OCI-LY1 (cell line): ENCODE results near the gene IBA57.

ENCODE experiments used
- H2AFZ ChIP-seq: fragments of 200-600 bp; sonication (generic), shearing (Covaris generic); 2 replicates; pipeline ENCODE4 v1.6.0; 2014; ENCODE audit warnings: antibody characterized with exemption, mild to moderate bottlenecking, low read length
- H3F3A ChIP-seq: fragments of 200-600 bp; sonication (generic), shearing (Covaris generic); 2 replicates; pipeline ENCODE4 v1.6.0; 2014; ENCODE audit warnings: mild to moderate bottlenecking, antibody characterized with exemption, low read length, moderate library complexity; ENCODE audit not compliant: insufficient read depth
- H3K27ac ChIP-seq: fragments of 200-600 bp; sonication (generic); 2 replicates; pipeline ENCODE4 v1.5.1; 2014; ENCODE audit warnings: low read length, mixed run types, mild to moderate bottlenecking, low read depth; ENCODE audit not compliant: poor library complexity, severe bottlenecking
- H3K27me3 ChIP-seq: fragments of 200-600 bp; sonication (generic); 2 replicates; pipeline ENCODE4 v1.6.0; 2014; ENCODE audit warnings: antibody characterized with exemption, mild to moderate bottlenecking, low read length, moderate library complexity; ENCODE audit not compliant: insufficient read depth
- H3K36me3 ChIP-seq: fragments of 200-600 bp; sonication (generic); 2 replicates; pipeline ENCODE4 v1.6.1; 2014; ENCODE audit warnings: mild to moderate bottlenecking, antibody characterized with exemption, low read length, moderate library complexity, mixed read lengths; ENCODE audit not compliant: insufficient read depth
- H3K4me1 ChIP-seq: fragments of 200-600 bp; sonication (generic); 2 replicates; pipeline ENCODE4 v1.5.1; 2014; ENCODE audit warnings: mild to moderate bottlenecking, low read length, moderate library complexity; ENCODE audit not compliant: insufficient read depth, severe bottlenecking
- H3K4me2 ChIP-seq: fragments of 200-600 bp; sonication (generic), shearing (Covaris generic); 2 replicates; pipeline ENCODE4 v1.6.1; 2014; ENCODE audit warnings: low read length
- H3K4me3 ChIP-seq: fragments of 200-600 bp; sonication (generic); 2 replicates; pipeline ENCODE4 v1.5.1; 2014; ENCODE audit warnings: low read length, low read depth, mild to moderate bottlenecking, mixed read lengths; ENCODE audit not compliant: poor library complexity, severe bottlenecking
- H3K79me2 ChIP-seq: fragments of 200-600 bp; shearing (Covaris generic); 2 replicates; pipeline ENCODE4 v1.6.1; 2016; ENCODE audit warnings: mixed run types, low read length, mixed read lengths; ENCODE audit not compliant: insufficient read depth
- H3K9ac ChIP-seq: fragments of 200-600 bp; sonication (generic), shearing (Covaris generic); 2 replicates; pipeline ENCODE4 v1.6.1; 2014; ENCODE audit warnings: mild to moderate bottlenecking, low read length, mixed read lengths
- H3K9me2 ChIP-seq: fragments of 200-600 bp; sonication (generic), shearing (Covaris generic); 2 replicates; pipeline ENCODE4 v1.6.1; 2014; ENCODE audit warnings: low read depth, mild to moderate bottlenecking, low read length, mixed read lengths
- H3K9me3 ChIP-seq: fragments of 200-600 bp; shearing (Covaris generic); 2 replicates; pipeline ENCODE4 v1.6.1; 2014; ENCODE audit warnings: low read length, mixed read lengths
- H4K20me1 ChIP-seq: fragments of 200-600 bp; sonication (generic), shearing (Covaris generic); 2 replicates; pipeline ENCODE4 v1.6.0; 2016; ENCODE audit warnings: mild to moderate bottlenecking, low read length; ENCODE audit not compliant: insufficient read depth
- EZH2 ChIP-seq: fragments of 200-600 bp; sonication (generic), shearing (Covaris generic); IDR thresholded peaks from 2 replicates; pipeline ENCODE4 v1.8.0; 2017; ENCODE audit warnings: borderline replicate concordance, mixed run types, mild to moderate bottlenecking, antibody characterized with exemption, low read length, moderate library complexity, mixed read lengths
- TF ChIP-seq, protein P1 (sequence below): fragments of 200-600 bp; sonication (generic), shearing (Covaris generic); IDR thresholded peaks from 2 replicates; pipeline ENCODE4 v1.5.1; 2017; ENCODE audit warnings: mild to moderate bottlenecking, antibody characterized with exemption, low read length, moderate library complexity, mixed read lengths

Gene IBA57

DNA sequence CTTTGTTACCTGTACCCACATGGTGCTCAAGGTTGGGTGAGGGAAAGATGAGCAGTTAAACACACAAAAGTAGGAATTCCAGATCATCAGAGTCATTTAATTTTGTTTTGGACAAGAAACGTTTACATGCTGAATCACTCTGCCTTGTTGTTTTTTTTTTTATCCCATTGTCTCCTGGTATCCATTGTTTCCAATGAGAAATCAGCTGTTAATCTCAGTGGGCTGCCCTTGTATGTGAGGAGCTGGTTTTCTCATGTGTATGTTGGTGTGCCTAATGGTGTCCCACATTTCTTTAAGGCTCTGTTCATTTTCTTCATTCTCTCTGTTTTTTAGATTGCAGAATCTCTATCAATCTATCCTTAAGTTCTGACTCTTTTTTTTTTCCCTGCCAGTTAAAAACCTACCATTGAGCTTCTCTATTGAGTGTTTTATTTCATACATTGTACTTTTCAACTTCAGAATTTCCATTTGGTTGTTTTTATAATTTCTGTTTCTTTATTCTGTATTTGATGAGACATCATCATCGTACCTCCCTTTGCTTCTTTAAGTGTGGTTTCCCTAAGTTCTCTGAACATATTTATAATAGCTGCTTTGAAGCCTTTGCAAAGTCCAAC, 33.5 kb downstream of the IBA57 start:
- TF ChIP-seq, protein P1, sequence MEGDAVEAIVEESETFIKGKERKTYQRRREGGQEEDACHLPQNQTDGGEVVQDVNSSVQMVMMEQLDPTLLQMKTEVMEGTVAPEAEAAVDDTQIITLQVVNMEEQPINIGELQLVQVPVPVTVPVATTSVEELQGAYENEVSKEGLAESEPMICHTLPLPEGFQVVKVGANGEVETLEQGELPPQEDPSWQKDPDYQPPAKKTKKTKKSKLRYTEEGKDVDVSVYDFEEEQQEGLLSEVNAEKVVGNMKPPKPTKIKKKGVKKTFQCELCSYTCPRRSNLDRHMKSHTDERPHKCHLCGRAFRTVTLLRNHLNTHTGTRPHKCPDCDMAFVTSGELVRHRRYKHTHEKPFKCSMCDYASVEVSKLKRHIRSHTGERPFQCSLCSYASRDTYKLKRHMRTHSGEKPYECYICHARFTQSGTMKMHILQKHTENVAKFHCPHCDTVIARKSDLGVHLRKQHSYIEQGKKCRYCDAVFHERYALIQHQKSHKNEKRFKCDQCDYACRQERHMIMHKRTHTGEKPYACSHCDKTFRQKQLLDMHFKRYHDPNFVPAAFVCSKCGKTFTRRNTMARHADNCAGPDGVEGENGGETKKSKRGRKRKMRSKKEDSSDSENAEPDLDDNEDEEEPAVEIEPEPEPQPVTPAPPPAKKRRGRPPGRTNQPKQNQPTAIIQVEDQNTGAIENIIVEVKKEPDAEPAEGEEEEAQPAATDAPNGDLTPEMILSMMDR = no peak
- TF ChIP-seq EZH2 = no peak
- Histone ChIP-seq H3K4me3 (no peak overlapping the region), H3K79me2 (no peaks in the 10 kb centered on the region), H3K4me2 (no peak overlapping the region), H3K4me1 (no peaks in the 10 kb centered on the region), H3K9ac (no peak overlapping the region), H3K27me3 (no peaks in the 10 kb centered on the region), H3K9me3 (peaks cover 15% of the 10 kb centered on the region), H3F3A (no peaks in the 10 kb centered on the region), H3K27ac (no peak overlapping the region), H3K36me3 (no peaks in the 10 kb centered on the region), H4K20me1 (no peaks in the 10 kb centered on the region), H3K9me2 (no peaks in the 10 kb centered on the region), H2AFZ (no peak overlapping the region)

DNA sequence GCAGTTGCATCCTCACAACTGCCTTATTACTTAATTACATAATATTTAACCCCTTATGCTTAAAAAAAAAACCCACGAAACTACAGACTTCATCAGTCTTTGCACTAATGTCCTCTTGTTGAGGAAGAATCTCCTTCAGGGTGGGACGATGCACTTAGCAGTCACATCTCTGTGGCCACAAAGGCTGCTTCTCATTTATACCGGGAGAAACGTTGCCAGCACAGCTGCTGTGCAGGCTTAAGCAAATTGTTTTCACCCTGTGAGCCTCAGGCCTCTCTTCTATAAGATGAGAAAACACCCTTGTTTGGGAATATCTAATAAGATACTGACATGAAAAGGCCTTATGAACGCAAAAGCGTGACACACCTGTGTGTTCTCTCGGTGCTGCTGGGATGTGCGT, 39.4 kb downstream of the IBA57 start:
- H3K9ac ChIP-seq = no peak overlapping the region
- no peaks in the 10 kb centered on the region for H3F3A ChIP-seq

DNA sequence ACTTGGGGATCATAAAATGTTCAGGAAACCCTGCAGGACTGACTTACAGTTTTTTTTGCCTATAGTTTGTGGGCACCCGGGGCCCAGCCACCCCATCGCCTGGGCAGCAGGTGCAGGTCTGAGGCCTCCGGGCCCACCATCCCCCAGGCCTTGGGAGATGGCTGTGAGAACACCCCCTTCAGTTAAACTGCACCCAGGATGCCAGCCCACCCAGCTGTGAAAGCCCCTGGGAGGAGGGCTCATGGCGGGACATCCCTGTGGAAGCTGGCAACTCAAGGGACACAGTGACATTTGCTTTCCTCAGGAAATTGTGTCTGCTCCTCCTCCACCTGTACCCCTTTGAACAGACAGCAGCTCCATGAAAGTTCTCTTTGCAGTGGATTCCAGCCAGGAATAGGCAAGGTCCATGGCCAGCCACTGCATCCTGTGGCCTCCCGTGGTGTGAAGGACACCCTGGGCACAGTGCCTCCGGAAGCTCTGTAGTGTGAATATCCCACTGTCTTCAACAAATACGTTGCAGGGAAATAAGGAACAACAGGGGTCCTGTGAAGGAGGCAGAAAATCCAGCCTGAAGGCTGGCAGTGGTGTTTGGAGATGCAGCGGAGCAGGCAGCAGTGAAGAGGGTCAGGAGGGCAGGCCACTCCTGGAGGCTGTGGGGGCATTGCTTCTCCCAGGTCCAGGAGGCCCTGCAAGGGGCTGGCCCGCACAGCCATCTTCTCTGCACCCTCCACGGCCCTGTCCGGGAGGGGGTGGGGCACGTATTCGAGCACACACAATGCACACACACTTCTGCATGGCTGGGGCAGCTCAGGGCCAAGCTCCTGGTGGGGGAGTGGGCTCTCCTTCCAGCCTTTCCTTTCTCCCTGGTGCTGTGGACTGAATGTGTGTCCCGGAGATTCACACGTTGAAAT, 40.2 kb downstream of the IBA57 start:
- Histone ChIP-seq H3K79me2 (no peaks in the 10 kb centered on the region), H3K9me2 (no peaks in the 10 kb centered on the region), H3K27ac (no peak overlapping the region), H3K9ac (no peak overlapping the region), H3K4me2 (no peak overlapping the region), H3K4me1 (no peaks in the 10 kb centered on the region), H3K36me3 (no peaks in the 10 kb centered on the region), H3K27me3 (no peaks in the 10 kb centered on the region), H3F3A (no peaks in the 10 kb centered on the region), H3K9me3 (no peaks in the 10 kb centered on the region), H2AFZ (no peak overlapping the region), H3K4me3 (no peak overlapping the region), H4K20me1 (no peaks in the 10 kb centered on the region)
- TF ChIP-seq EZH2 = no peak
- TF ChIP-seq, protein P1 = no peak

More for the DNA sequence above, 39.4 kb downstream of the IBA57 start:
- H3K9me2 ChIP-seq = no peaks in the 10 kb centered on the region
- no peaks in the 10 kb centered on the region for H3K79me2 ChIP-seq
- H4K20me1 ChIP-seq = no peaks in the 10 kb centered on the region
- H2AFZ ChIP-seq = no peak overlapping the region
- H3K4me1 ChIP-seq = no peaks in the 10 kb centered on the region
- peaks cover 3% of the 10 kb centered on the region for H3K9me3 ChIP-seq
- H3K36me3 ChIP-seq = no peaks in the 10 kb centered on the region
- no peaks in the 10 kb centered on the region for H3K27me3 ChIP-seq
- no peak overlapping the region for H3K4me2 ChIP-seq
- TF ChIP-seq EZH2 = no peak
- TF ChIP-seq, protein P1 = no peak
- no peak overlapping the region for H3K27ac ChIP-seq
- no peak overlapping the region for H3K4me3 ChIP-seq
